ENCODE measurements around the gene SAMD11.

- TF ChIP-seq CTCF (IDR thresholded peaks at IDR 0.05 in 8 of 11, conservative IDR thresholded peaks at IDR 0.05 in 3 of 11) (no peak), POLR2AphosphoS5 (IDR thresholded peaks at IDR 0.05) (no peak), POLR2A (IDR thresholded peaks at IDR 0.05) (no peak)
Observed at GRCh38 chr1:980602-981395, 57.1 kb downstream of the SAMD11 start.

Data from spleen (tissue), 7 donors.